Caco-2 (cell line): Measurements from ENCODE around the gene KLC1. TPM values are rescaled to one million over a fixed set of nuclear protein-coding genes. Genes with fewer than 3 reads are reported as not detected.

Experiments
- BruUV-seq: library from RNA; stranded (reverse); fragments of 400-500 nt; replicated peaks from 2 replicates; lab custom pipeline; 2021; lab: Mats Ljungman, UMichigan
- CTCF ChIA-PET: fragments of 300-600 bp; sonication (Branson Sonifier 250); formaldehyde crosslinking; loops from one replicate; lab custom pipeline; 2022; ENCODE audit warnings: antibody characterized with exemption; lab: Charles Lee
- POLR2A ChIA-PET: fragments of 300-600 bp; sonication (Branson Sonifier 250); formaldehyde crosslinking; loops from one replicate; lab custom pipeline; 2022; ENCODE audit warnings: antibody characterized with exemption; lab: Charles Lee
- DNase-seq, 2 experiments: peaks; one replicate each; pipeline versions ENCODE4 v3.0.0 to v3.0.0-alpha.2; 2020 to 2022
- H3K27me3 ChIP-seq: replicated peaks from 2 replicates; pipeline ENCODE4 v1.6.0; 2011; ENCODE audit warnings: low read length; ENCODE audit not compliant: control insufficient read depth, insufficient read depth
- H3K36me3 ChIP-seq: 2 replicates; pipeline ENCODE4 v1.5.1; 2011; ENCODE audit warnings: low read length; ENCODE audit not compliant: control insufficient read depth, insufficient read depth
- H3K4me1 ChIP-seq: fragments of 250-450 bp; sonication (Bioruptor Pico); 2 replicates; pipeline ENCODE4 v1.5.1; 2020; ENCODE audit warnings: mild to moderate bottlenecking
- H3K4me3 ChIP-seq: 2 replicates; pipeline ENCODE4 v1.5.1; 2011; ENCODE audit warnings: low read depth, mild to moderate bottlenecking, control low read depth, low read length
- H3K9me3 ChIP-seq: fragments of 250-450 bp; sonication (Bioruptor Pico); 2 replicates; pipeline ENCODE4 v1.5.1; 2020; ENCODE audit warnings: mild to moderate bottlenecking, moderate library complexity
- H3K27ac Mint-ChIP-seq: one replicate; pipeline ENCODE4 v1.8.0; 2022; ENCODE audit warnings: mixed read lengths; ENCODE audit not compliant: unreplicated experiment
- H3K27me3 Mint-ChIP-seq: one replicate; pipeline ENCODE4 v1.8.0; 2022; ENCODE audit warnings: mixed read lengths; ENCODE audit not compliant: insufficient read depth, unreplicated experiment
- H3K36me3 Mint-ChIP-seq: one replicate; pipeline ENCODE4 v1.8.0; 2022; ENCODE audit warnings: mild to moderate bottlenecking, mixed read lengths; ENCODE audit not compliant: insufficient read depth, unreplicated experiment
- H3K4me1 Mint-ChIP-seq: one replicate; pipeline ENCODE4 v1.8.0; 2022; ENCODE audit warnings: low read depth, mixed read lengths; ENCODE audit not compliant: unreplicated experiment
- H3K4me3 Mint-ChIP-seq: one replicate; pipeline ENCODE4 v1.8.0; 2022; ENCODE audit warnings: mild to moderate bottlenecking, moderate library complexity, mixed read lengths; ENCODE audit not compliant: unreplicated experiment
- H3K9me3 Mint-ChIP-seq: one replicate; pipeline ENCODE4 v1.8.0; 2022; ENCODE audit warnings: mixed read lengths; ENCODE audit not compliant: unreplicated experiment
- intact Hi-C: fragments of 100-400 bp; cut with micrococcal nuclease; formaldehyde crosslinking; loops from one replicate; pipeline ENCODE4 v1.10.0; 2022; ENCODE audit not compliant: unreplicated experiment
- total RNA-seq: library from RNA; stranded (reverse); gene quantifications from 2 replicates; pipeline ENCODE4 v1.2.3, GENCODE V29; 2022
- TF ChIP-seq, protein P1 (sequence below), 2 experiments: fragments of 200-600 bp in 1 of 2; IDR thresholded peaks; 1 replicate in 1 of 2; 2 replicates in 1 of 2; pipeline versions ENCODE4 v1.5.1 to v1.8.0; 2011 to 2022; ENCODE audit warnings: antibody characterized with exemption in 1 of 2, control low read depth in 1 of 2, inconsistent platforms in 1 of 2, low read depth in 1 of 2, low read length in 1 of 2, mild to moderate bottlenecking in 1 of 2, moderate library complexity in 1 of 2; ENCODE audit not compliant: insufficient read depth in 1 of 2, severe bottlenecking in 1 of 2, unreplicated experiment in 1 of 2

The KLC1 gene
- total RNA-seq, 1 experiment from 2014 or later, result 110 TPM

DNA sequence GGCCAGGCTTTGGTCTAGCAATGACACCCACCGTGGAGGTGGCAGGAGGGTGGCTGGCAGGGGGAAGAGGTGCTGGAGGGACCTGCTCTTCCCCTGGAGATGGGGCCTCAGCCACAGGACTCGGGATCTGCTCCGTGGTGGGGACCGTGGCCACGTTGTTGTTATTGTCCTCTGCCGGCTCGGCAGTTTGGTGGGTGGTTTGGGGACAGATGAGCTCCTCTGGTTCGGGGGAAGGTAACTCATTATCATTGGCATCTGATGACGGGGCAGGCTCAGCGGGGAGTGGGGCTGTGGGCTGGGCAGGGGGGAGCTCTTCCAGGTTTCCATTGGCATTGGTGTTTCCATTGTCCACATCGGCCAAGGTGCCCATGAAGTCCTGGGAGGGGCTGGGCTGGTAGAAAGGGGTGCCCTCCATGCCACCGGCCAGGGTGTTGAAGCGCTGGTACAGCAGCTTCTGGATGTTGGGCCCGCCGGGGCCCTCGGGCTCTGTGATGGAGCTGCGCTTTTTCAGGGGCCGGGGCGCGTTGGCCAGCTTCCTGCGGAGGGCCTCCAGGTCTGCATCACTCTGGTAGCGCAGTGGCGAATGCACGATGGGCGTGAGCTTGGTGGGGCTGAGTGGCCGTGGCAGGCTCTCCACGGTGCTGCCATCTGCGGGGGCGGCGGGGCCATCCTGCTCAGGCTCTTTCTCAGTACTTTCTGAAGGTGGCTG is 110.9 kb downstream of the KLC1 start:
- Mint-ChIP-seq H3K9me3 (no peaks in the 10 kb centered on the region), H3K4me3 (no peak overlapping the region), H3K27me3 (no peaks in the 10 kb centered on the region), H3K4me1 (no peaks in the 10 kb centered on the region), H3K36me3 (no peaks in the 10 kb centered on the region), H3K27ac (no peak overlapping the region)
- Histone ChIP-seq H3K4me3 (no peak overlapping the region), H3K4me1 (no peaks in the 10 kb centered on the region), H3K27me3 (no peaks in the 10 kb centered on the region), H3K36me3 (peaks cover 5% of the 10 kb centered on the region; the same call in 1 of the 2 replicates), H3K9me3 (no peaks in the 10 kb centered on the region)
- DNase-seq, result peak in 1 of 2 experiments; percentile 15
- ChIA-PET POLR2A (no interaction called here), CTCF (no interaction called here)
- no TSS peak for BruUV-seq
- intact Hi-C loops, result no loop called here
- TF ChIP-seq, protein P1, sequence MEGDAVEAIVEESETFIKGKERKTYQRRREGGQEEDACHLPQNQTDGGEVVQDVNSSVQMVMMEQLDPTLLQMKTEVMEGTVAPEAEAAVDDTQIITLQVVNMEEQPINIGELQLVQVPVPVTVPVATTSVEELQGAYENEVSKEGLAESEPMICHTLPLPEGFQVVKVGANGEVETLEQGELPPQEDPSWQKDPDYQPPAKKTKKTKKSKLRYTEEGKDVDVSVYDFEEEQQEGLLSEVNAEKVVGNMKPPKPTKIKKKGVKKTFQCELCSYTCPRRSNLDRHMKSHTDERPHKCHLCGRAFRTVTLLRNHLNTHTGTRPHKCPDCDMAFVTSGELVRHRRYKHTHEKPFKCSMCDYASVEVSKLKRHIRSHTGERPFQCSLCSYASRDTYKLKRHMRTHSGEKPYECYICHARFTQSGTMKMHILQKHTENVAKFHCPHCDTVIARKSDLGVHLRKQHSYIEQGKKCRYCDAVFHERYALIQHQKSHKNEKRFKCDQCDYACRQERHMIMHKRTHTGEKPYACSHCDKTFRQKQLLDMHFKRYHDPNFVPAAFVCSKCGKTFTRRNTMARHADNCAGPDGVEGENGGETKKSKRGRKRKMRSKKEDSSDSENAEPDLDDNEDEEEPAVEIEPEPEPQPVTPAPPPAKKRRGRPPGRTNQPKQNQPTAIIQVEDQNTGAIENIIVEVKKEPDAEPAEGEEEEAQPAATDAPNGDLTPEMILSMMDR (IDR thresholded peaks at IDR 0.05; ENCODE audit: insufficient read depth in 1 of 2, low read depth in 1 of 2, low read length in 1 of 2, severe bottlenecking in 1 of 2, unreplicated experiment in 1 of 2), result no peak

DNA sequence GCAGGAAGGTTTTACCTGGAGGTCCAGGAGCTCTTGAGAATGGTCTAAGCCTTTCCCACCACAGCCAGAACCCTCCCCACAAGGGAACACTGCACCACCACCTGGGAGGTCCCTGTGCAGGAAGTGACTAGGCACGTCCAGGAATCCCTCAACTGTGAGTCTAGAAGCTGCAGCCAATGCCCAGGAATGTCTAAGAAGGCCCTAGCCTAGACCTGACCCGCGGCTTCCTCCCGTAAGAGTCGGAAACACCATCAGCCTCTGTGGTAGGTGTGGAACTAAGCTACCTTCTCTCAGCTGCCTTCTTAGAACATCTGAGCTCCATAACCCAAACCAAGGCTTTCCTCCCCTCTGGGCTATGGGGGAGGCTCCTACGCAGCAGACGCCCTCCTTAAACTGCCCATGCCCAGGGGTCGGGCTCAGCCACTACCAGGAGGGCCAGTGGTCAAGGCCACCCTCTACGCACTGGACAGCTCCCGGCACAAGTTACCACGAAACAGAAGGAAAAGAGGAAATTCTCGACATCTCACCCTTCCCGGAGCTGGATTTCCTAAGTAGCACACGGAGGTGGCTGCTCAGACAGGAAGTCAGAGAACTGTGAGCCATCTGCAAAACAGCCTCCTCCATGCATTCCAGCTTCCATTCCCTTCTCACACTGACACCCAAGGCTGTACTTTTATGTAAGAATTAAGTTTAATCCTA is 112.1 kb downstream of the KLC1 start:
- intact Hi-C loops, result no loop called here
- no TSS peak for BruUV-seq
- Histone ChIP-seq H3K36me3 (peaks cover 5% of the 10 kb centered on the region; the same call in 1 of the 2 replicates), H3K27me3 (no peaks in the 10 kb centered on the region), H3K4me1 (no peaks in the 10 kb centered on the region), H3K4me3 (no peak overlapping the region), H3K9me3 (no peaks in the 10 kb centered on the region)
- ChIA-PET CTCF (no interaction called here), POLR2A (interaction anchor here (0.6 kb wide), 1 partner anchor 13 kb away, joined by 12 read pairs; no protein-coding TSS in a partner anchor)
- Mint-ChIP-seq H3K4me1 (no peaks in the 10 kb centered on the region), H3K27ac (no peak overlapping the region), H3K27me3 (no peaks in the 10 kb centered on the region), H3K36me3 (no peaks in the 10 kb centered on the region), H3K4me3 (no peak overlapping the region), H3K9me3 (no peaks in the 10 kb centered on the region)
- TF ChIP-seq, protein P1 (IDR thresholded peaks at IDR 0.05; ENCODE audit: insufficient read depth in 1 of 2, low read depth in 1 of 2, low read length in 1 of 2, severe bottlenecking in 1 of 2, unreplicated experiment in 1 of 2), result no peak
- peak in 1 of 2 experiments; percentile 17 for DNase-seq

DNA sequence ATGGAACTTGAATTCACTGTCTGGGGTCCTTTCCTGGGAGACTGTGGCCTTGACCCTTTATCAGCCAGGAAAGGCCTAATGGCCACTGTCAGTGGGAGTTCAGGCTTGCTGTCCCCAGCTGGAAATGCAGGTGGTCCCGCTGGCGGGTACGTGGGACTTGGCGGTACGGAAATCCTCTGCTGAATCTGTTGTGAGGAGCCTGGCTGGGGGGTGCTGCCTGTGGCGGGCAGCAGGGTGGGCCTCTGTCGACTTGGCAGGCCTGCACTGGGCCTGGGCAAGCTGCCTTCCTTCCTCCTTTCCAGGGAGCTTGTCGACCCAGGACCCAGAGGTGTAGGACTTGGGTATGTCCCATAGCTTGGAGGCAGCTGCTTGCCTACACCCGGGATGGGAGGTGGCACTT is 112.9 kb downstream of the KLC1 start:
- intact Hi-C loops, result no loop called here
- no peaks in the 10 kb centered on the region for H3K9me3 Mint-ChIP-seq
- no TSS peak for BruUV-seq
- Histone ChIP-seq H3K27me3 (no peaks in the 10 kb centered on the region), H3K4me3 (no peak overlapping the region), H3K9me3 (no peaks in the 10 kb centered on the region), H3K36me3 (peaks cover 5% of the 10 kb centered on the region; the same call in 1 of the 2 replicates), H3K4me1 (no peaks in the 10 kb centered on the region)
- no peaks in the 10 kb centered on the region for H3K4me1 Mint-ChIP-seq
- TF ChIP-seq, protein P1 (IDR thresholded peaks at IDR 0.05; ENCODE audit: insufficient read depth in 1 of 2, low read depth in 1 of 2, low read length in 1 of 2, severe bottlenecking in 1 of 2, unreplicated experiment in 1 of 2), result no peak
- ChIA-PET POLR2A (interaction anchor here (0.5 kb wide), 1 partner anchor 45 kb away, joined by 3 read pairs; no protein-coding TSS in a partner anchor), CTCF (no interaction called here)
- H3K27ac Mint-ChIP-seq, result no peak overlapping the region
- H3K4me3 Mint-ChIP-seq, result no peak overlapping the region
- no peaks in the 10 kb centered on the region for H3K36me3 Mint-ChIP-seq
- H3K27me3 Mint-ChIP-seq, result no peaks in the 10 kb centered on the region
- DNase-seq, result no peak
